ENCODE measurements around the gene SLC6A11.

- no peak for TF ChIP-seq CTCF (conservative IDR thresholded peaks at IDR 0.05; ENCODE audit: low read length)
- TF ChIP-seq EZH2phosphoT487 (IDR thresholded peaks at IDR 0.05; ENCODE audit: borderline replicate concordance, low read depth, low read length) = no peak
These were observed 117.9 kb downstream of the SLC6A11 start for GRCh38 chr3:10933805-10934481.

All from OCI-LY7 (cell line).